Upper lobe of left lung (tissue), 4 donors: ENCODE measurements around the gene FAM89A.

Source experiments
- CTCF ChIP-seq, 6 experiments: fragments of 450-650 bp in 4 of 6; fragments of 200-600 bp in 2 of 6; sonication (generic) in 2 of 6; IDR thresholded peaks; one replicate each; pipeline ENCODE4 v1.5.1; 2016 to 2019; ENCODE audit warnings: antibody characterized with exemption in 6 of 6
- EP300 ChIP-seq, 4 donors: sonication (generic); formaldehyde crosslinking; IDR thresholded peaks; one replicate each; pipeline ENCODE4 v1.5.1; 2017; ENCODE audit warnings: antibody characterized with exemption in 4 of 4, control low read depth in 2 of 4

- TF ChIP-seq CTCF (IDR thresholded peaks at IDR 0.05) (no peak), EP300 (IDR thresholded peaks at IDR 0.05) (no peak)
Measured at GRCh38 chr1:230972855-230973271, 67.2 kb downstream of the FAM89A start.
